GM12874 (cell line): ENCODE data around the gene RELB.

Experiments used
- CTCF ChIP-seq: IDR thresholded peaks from 2 replicates; pipeline ENCODE4 v1.5.1; 2011; ENCODE audit warnings: low read depth, mild to moderate bottlenecking, control low read depth, low read length, moderate library complexity; ENCODE audit not compliant: insufficient read depth

The RELB gene

GRCh38 chr19:44988896-44989556, 12.2 kb upstream of the RELB start:
- peak; percentile 88 for TF ChIP-seq CTCF

GRCh38 chr19:44990459-44990858, 10.8 kb upstream of the RELB start:
- TF ChIP-seq CTCF: no peak

GRCh38 chr19:44990966-44991365, 10.3 kb upstream of the RELB start:
- no peak for TF ChIP-seq CTCF

GRCh38 chr19:44992336-44993163, 8.7 kb upstream of the RELB start:
- no peak for TF ChIP-seq CTCF

- TF ChIP-seq CTCF: no peak
Measured at GRCh38 chr19:44993526-44993925, 7.7 kb upstream of the RELB start.

GRCh38 chr19:44993926-44994537, 7.2 kb upstream of the RELB start:
- TF ChIP-seq CTCF: no peak

- no peak for TF ChIP-seq CTCF
Measured at GRCh38 chr19:44998025-44998424, 3.2 kb upstream of the RELB start.
